ENCODE data around the gene SPDEF.

SPDEF gene

DNA sequence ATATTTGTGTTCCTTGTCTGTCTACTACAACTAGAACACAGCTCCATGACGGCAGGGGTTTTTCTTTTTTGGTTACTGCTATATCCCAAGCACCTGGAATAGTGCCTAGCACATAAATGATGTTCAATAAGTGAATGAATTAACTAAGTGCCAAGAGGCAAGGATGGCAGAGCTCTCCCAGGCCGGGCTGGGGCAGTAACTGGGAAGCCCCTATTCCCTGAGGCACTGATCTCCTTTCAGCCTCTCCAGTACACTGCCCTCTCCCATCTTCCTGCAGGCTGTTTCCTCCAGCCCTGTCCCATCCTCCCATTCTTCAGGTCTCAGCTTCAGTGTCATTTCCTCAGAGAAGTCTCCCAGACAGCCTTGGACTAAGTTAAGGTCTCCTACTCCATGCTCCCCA is 29.0 kb upstream of the SPDEF start:
- H3K4me3 ChIP-seq (ENCODE audit: low read depth, low read length): no peak overlapping the region
- no peak for DNase-seq (ENCODE audit: low read depth)

DNA sequence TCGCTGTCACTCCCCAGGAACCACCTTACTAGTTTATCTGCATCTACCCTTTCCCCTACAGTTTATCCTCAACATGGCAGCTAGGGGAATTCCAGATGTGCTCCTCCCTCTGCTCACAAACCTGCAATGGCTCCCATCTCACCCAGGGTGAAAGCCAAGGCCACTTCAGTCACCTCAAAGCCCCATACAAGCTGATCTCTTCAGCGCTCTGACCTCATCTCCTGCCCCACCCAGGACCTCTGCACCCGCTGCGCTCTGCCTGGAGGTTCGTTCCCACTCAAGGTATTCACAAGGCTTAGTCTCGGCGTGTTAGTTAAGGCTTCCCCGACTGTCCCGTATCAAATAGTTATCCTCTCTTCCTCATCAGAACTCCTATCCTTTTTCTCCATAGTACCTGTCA is 28.6 kb upstream of the SPDEF start:
- H3K4me3 ChIP-seq (ENCODE audit: low read depth, low read length): no peak overlapping the region
- DNase-seq (ENCODE audit: low read depth): no peak

DNA sequence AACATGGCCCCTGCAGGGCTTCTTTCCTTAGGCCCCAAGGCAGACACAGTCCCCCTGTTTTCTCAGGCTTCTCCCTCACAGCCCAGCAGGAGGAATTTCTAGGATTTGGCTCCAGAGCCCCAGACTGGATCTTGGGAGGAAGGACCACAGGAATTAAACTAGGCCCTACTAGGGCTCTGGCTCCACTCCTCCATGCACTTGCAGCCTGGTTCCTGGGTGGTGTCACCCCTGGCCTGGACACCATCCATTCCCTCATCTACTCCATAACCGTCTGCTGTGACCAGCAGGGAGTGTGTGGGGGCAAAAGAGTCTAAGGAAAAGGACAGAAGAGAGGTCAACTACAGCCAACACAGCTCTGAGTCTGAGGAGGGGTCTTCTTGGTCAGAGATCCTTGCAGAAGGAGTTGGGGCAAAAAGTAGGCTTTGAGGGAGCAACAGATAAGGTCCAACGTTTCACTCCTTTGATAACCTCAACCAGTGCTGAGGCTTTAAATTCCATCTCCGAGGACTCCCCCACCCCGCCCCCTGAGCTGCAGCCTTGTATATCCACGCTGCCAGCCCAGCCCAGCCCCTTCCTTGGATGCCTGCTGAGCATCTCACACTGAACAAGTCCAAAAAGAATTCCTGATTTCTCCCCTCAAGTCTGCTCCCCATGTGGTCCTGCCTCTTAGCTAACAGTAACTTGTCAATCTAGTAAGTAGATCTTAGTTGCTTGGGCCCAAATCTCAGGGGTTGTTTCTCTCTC is 27.9 kb upstream of the SPDEF start:
- no peak overlapping the region for H3K4me3 ChIP-seq (ENCODE audit: low read depth, low read length)
- no peak for DNase-seq (ENCODE audit: low read depth)

DNA sequence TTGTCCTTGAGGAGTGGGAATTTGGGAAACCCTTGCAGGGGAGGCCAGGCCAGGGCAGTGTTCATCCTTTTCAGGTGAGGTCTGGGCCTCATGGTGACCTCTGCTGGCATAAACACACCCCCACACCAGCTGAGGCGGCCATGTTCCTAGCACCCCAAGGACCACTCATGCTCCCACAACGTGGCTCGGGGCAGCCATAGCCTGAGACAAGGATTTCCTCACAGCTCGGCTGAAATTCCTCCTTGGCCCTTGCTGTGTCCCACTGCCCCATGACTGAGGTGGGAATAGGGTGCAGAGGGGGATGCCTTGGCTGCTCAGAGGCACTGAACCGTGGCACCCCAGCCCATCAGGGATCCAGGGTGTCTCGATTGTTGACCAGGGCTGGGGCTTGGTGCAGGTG is 27.3 kb upstream of the SPDEF start:
- DNase-seq (ENCODE audit: low read depth): no peak
- no peak overlapping the region for H3K4me3 ChIP-seq (ENCODE audit: low read depth, low read length)

DNA sequence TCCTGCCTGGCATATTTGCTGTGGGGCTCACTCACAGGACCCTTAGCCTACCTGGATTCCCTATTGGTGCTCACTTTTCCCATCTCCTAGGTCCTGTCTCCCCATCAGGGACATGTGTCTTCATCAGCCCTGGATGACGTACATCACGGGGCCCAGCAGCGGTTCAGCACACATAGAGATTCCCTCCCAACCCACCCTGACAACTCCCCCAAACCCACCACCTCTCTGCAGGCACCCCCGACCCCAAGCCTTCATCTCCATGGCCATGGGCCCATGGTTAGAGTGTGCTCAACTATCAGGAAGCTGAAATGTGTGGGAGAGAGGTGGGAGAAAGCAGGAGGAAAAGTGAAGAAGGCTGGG is 25.4 kb upstream of the SPDEF start:
- no peak overlapping the region for H3K4me3 ChIP-seq (ENCODE audit: low read depth, low read length)
- DNase-seq (ENCODE audit: low read depth): no peak

DNA sequence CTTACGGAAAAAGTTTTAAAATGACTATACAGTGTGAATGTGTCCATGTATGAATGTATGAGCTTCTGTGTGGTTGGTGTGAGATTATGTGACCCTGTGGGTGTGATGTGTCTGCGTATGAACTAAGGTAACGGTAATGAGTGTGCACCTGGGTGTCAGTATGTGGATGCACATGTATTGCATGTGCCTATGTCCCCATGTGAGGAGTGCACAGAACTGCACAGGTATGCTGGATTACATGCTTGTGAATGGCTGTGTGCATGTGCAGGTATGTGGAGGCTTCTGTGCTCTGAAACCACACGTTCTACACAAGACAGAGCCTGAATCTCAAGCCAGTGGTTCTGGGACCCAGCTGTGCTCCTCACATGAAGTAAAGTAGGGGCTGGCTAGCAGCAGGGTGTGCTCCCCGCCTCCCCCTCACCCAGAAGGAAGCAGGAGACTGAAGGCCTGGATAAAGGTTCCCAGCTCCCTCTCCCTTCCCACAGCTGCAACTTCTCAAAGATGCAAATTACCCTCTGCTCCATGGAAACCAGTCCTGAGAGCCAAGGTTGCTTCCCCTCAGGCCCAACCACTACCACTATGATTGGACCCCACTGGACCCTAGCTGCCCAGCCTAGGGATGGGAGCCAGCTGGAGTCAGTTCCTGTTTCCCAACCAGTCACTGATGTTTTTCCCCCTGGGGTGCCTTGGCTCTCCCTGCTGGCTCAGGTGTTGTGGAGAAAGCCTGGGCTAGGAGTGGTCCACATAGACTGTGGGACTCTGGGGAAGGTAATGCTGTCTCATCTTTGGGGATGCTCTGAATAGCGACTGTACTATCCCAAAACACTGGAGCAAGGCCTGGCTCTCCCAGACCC is 24.8 kb upstream of the SPDEF start:
- H3K4me3 ChIP-seq (ENCODE audit: low read depth, low read length): no peak overlapping the region
- no peak for DNase-seq (ENCODE audit: low read depth)

DNA sequence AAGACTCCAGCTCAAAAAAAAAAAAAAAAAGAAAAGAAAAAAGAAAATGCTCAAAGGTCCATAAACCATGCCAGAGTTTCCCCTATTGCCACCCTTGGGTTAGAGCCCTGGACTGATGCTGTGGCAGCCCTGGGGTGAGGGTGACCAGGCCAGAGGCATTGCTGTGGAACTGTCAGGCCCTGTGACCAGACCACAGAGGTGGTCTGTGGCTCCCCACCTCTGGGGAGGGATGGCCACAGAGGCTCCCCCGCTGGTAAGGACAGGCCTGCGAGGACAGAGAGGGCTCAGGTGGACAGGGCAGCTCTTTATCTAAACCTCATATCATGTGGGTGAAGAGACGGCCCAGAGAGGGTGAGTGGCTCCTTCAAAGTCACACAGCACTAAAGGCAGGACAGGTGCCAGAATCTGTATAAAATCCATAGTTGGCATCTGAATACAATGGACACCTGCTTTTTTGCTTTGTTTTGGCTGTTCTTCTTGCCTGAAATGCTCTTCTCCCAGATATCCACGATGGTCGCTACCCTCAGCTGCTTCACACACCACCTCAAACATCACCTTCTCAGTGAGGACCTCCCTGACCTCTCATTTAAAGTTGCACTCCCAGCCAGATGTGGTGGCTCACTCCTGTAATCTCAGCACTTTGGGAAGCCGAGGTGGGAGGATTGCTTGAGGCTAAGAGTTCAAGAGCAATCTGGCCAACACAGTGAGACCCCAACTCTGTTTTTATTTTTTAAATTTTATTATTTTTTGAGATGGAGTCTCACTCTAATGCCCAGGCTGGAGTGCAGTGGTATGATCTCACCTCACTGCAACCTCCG is 22.5 kb upstream of the SPDEF start:
- H3K4me3 ChIP-seq (ENCODE audit: low read depth, low read length): no peak overlapping the region
- DNase-seq (ENCODE audit: low read depth): no peak

DNA sequence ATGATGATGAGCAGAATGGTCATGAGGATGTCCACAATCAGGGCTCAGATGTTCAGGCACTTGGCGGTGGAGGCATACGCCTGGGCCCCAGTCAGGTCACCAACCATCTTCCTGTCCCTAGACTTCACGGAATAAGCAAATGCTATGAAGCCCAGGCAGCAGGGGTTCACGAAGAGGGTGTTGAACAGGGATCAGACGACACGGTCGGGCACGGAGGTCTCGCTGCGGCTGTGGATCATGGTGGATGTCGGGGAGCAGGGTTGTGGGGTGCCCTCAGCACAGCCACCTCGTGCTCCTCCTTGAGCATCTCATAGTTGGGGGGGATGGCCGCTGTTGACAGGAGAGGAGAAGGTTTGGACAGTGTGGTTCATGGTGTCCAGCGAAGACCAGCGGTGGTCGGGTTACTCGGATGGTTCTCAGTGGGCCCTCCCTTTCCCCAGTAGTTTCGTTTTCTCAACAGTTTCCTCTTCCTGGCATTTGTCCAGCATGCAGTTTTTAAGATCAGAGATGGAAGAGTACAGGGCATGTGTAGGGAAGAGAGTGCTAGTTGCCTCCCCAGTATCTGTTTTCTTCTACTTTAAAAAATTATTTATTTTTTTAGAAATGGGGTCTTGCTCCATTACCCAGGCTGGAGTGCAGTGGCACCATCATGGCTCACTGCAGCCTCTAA is 20.3 kb upstream of the SPDEF start:
- no peak for DNase-seq (ENCODE audit: low read depth)
- H3K4me3 ChIP-seq (ENCODE audit: low read depth, low read length): no peak overlapping the region

DNA sequence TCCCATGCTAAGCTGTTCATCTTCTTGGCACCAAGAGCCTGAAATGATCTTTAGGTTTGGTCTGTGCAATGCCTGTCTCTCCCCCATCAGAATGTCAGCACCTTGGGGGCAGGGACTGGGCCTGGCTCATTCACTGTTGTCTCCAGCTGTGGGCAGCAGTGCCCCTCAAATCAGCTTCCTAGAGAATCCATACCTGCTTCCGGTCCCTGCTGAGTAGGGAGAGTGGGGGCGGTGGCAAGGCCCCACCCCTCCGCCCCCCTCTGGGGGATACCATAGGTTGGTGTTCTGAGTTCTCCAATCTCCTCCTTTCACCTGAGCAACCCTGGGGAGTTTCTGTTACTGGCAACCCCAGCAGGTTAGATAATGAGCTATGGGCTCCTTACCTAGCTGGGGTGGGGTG is 19.2 kb upstream of the SPDEF start:
- no peak overlapping the region for H3K4me3 ChIP-seq (ENCODE audit: low read depth, low read length)
- DNase-seq (ENCODE audit: low read depth): no peak

DNA sequence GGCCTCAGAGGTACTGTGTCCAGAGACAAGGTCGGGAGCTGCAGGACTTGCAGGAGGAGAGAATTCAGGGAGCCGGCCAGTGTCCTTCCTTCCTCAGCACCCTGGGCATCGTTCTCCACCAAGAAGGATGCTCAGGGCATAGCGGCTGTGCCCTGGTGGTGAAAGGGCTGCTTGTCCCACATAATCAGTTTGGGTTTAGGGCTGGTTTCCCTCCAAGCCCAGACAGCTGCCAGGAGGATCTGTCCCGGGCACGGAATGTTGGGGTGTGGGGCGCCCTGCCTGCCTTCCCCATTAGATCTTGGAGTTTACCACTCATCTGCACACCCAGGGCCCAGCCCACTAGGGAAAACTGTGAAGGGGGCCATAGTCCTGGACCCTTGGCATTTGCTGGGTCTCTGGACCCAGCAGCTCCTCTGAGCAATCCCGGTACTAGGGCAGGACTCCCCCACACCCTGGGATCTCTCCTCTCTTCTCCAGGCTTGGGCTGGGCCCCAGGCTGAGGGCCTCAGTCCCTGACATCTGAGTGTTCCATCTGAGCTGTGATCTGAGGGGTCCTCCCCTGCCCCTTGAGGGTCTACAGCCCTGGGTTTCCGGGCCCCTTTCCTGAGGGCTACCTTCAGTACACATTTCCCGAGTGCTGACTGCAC is 18.6 kb upstream of the SPDEF start:
- no peak overlapping the region for H3K4me3 ChIP-seq (ENCODE audit: low read depth, low read length)
- no peak for DNase-seq (ENCODE audit: low read depth)

DNA sequence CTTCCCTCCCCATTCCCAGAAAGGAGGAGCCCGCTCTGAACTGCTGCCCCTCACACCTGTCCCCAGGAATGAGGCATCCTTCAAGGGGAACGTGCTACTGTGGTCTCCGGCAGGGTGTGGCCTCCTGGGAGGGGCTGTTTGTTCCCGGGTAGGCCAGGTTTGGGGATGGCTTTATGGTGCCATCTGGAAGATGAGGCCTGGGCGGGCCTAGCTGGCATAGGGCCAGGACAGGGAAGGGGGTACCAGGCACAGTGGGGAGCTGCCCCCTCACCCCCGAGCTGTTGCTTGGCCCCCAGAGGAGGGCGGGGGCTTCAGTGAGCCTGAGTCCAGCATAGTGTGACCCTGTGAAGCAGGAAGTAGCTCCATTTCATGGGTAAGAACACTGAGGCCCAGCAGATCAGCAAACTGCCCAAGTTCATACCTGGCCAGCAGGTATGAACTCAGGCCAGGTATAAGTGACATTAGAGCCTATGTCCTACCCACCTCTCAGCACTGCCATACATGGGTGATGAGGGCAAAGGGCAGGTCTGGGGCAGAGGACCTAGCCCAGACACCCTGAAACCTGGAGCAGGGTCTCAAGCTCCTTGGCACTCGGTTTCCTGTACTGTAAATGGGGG is 17.5 kb upstream of the SPDEF start:
- H3K4me3 ChIP-seq (ENCODE audit: low read depth, low read length): no peak overlapping the region
- no peak for DNase-seq (ENCODE audit: low read depth)

DNA sequence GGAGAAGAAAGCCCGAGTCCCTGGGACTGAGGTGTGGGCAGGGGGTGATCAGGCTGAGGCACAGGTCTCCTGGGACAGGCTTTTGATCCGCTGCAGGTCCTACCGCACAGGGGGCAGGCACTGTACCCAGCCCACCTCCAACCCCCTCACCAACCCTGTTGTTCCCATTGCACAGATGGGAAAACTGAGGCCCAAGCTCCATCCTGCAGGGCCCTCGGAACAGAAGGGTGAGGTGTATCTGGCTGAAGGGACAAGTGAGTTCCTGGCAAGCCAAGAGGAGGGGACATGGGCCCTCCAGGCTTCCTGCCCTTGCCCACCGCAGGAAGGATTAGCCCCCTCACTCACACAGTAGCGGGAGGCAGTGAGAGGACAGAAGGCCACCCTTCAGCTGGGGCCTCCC is 16.5 kb upstream of the SPDEF start:
- DNase-seq (ENCODE audit: low read depth): no peak
- no peak overlapping the region for H3K4me3 ChIP-seq (ENCODE audit: low read depth, low read length)

DNA sequence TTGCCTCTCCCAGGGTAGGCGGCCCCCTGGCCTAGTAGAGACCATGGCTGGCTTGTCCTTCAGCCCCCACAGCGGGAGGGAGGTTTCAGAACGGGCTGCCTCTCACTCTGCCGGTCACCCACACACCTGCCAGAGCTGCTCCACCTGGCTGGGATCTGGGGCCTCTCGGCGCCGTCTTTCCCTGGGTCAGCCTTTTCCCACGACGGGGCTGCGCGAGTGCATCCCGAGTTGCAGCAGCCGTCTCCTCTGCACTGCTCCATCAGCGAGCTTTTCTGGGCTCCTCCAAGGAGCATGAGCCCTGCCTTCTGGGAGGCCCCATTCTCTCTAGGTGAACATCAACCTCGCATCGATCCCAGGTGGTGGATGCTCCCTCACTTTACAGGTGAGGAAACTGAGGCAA is 15.9 kb upstream of the SPDEF start:
- no peak overlapping the region for H3K4me3 ChIP-seq (ENCODE audit: low read depth, low read length)
- DNase-seq (ENCODE audit: low read depth): no peak

DNA sequence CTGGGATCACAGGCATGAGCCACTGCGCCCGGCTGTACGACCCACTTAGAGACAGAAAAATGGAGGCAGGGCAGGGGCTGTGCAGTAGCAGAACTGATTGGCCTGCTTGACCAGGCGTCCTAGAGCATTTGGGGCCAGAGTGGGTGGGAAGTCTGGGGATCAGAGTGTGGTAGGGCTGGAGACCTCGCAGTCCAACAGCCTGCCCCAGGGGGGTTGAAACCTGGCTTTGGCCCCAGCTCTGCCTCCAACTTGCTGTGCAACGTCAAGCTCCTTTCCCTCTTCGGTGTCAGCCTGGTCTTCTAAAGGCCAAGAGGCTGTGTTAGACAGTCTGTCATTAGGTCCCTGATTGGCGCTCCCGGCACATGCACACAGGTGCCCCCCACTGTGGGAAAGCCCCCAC is 15.3 kb upstream of the SPDEF start:
- no peak overlapping the region for H3K4me3 ChIP-seq (ENCODE audit: low read depth, low read length)
- no peak for DNase-seq (ENCODE audit: low read depth)

DNA sequence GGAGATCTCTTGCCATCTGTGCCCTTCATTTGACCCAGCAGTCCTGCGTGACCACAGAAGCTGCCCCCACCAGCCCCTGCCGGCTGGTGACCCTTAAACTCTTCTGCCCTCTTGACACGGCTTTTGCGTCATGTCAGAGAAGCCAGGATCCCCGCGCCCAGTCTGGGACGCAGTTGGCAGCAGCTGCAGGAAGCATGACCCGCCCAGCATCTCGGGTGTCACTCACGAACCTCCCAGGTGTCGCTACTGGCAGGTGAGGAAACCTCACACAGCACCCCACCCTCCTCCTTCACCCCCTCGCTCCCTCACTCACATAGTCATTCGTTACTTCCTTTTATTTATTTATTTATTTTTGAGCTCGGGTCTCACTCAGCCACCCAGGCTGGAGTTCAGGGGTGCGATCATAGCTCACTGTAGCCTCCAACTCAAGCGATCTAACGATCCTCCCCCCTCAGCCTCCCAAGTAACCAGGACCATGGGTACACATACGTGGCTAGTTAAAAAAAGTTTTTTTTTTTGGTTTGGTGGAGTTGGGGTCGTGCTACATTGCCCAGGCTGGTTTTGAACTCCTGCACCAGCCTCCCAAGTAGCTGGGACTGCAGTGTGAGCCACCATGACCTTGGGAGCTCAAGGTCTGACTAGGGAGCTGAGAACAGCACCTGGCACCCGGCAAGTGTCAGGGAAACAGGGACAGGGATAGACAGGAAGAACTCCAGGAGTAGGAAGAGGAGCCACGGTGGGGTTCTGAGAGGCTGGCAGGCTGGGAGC is 14.1 kb upstream of the SPDEF start:
- DNase-seq (ENCODE audit: low read depth): no peak
- H3K4me3 ChIP-seq (ENCODE audit: low read depth, low read length): no peak overlapping the region

DNA sequence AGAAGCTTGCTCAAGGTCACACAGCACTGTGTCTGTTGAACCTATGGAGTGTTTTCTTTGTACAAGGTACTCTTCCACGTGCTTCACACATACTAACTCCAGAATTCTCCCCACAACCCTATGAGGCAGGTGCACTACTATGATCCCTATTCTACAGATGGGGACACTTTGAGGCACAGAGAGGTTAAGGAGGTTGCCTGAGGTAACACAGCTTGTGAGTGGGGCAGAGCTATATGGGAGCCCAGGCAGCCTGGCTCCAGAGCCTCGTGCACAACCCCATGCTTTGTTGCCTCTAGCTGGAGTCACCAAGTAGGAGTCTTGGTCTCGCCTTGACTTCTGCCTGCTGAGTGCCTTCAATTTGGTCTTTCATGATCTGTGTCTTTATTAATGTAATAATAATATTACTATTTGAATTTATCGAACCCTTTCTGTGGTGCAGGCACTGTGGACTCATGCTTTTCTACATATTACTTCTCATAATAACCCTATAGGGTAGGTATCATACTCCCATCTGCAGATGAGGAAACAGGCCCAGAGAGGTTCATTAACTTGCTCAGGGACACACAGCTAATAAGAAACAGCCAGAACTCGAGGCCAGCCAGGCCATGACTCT is 13.3 kb upstream of the SPDEF start:
- DNase-seq (ENCODE audit: low read depth): no peak
- H3K4me3 ChIP-seq (ENCODE audit: low read depth, low read length): no peak overlapping the region

DNA sequence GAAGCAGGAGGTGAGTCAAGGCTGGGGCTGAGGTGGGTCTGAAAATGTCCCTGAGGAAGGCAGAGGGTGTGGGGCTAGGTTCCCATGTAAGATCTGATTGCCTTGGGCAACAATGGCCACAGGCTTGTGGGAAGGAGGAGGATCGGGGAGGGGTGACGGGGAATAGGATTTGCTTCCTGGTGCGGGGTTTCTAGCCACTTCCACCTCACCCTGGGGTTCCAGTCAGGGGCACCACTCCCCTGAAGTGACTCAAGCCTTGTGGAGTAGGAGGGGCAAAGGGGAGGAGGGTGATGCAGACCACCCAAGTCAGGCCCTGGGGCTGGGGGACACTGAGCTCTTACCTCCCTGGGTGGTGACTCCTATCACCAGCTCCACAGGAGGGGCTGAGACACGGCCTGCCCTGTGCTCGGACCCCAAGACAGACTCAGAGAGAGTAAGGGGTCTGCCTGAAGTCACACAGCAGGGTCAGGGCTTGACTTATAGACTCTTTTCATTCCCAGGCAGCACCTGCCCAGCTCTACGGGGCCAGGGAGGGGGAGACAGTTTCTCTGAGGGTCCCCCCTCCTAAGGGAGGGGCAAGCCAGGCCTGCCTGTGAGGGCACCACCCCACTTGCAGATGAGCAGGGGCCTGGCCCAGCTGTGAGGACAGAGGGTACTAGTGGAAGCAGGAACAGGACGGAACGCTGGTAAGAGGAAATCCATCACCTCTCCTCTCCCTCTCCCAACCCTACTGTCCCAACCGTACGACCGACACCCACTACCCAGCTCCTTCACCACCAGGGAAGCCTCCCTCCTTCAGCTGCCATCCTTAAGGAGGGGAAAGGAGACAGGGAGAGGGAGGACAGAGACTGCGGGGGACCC is 12.4 kb upstream of the SPDEF start:
- no peak for DNase-seq (ENCODE audit: low read depth)
- H3K4me3 ChIP-seq (ENCODE audit: low read depth, low read length): no peak overlapping the region
